Glomerular endothelial cell (primary cell): ENCODE results near the gene CFAP99. TPM values are rescaled to one million over a fixed set of nuclear protein-coding genes. Genes with fewer than 3 reads are reported as not detected.

ENCODE experiments used
- DNase-seq: peaks from one replicate; pipeline ENCODE4 v3.0.0-alpha.2; 2011; ENCODE audit warnings: low read depth, low spot score; ENCODE audit errors: extremely low read depth
- total RNA-seq: library from RNA; depleted of rRNA; stranded (reverse); fragments of >200 nt; gene quantifications from 2 replicates; pipeline ENCODE4 v1.2.3, GENCODE V29; 2015

The CFAP99 gene
- total RNA-seq, 1 donor from 2014 or later = not detected

- no peak for DNase-seq
These were observed 28.6 kb upstream of the CFAP99 start for GRCh38 chr4:2390146-2390545.

- DNase-seq = no peak
These were observed 27.9 kb upstream of the CFAP99 start for GRCh38 chr4:2390784-2391421.

- DNase-seq = no peak
These were observed 25.1 kb upstream of the CFAP99 start for GRCh38 chr4:2393353-2394270.

GRCh38 chr4:2394528-2394927 is 24.2 kb upstream of the CFAP99 start:
- DNase-seq = no peak

- no peak for DNase-seq
These were observed 23.7 kb upstream of the CFAP99 start for GRCh38 chr4:2395038-2395437.

GRCh38 chr4:2395584-2395983 is 23.2 kb upstream of the CFAP99 start:
- no peak for DNase-seq

GRCh38 chr4:2396781-2397368 is 21.9 kb upstream of the CFAP99 start:
- no peak for DNase-seq

DNA sequence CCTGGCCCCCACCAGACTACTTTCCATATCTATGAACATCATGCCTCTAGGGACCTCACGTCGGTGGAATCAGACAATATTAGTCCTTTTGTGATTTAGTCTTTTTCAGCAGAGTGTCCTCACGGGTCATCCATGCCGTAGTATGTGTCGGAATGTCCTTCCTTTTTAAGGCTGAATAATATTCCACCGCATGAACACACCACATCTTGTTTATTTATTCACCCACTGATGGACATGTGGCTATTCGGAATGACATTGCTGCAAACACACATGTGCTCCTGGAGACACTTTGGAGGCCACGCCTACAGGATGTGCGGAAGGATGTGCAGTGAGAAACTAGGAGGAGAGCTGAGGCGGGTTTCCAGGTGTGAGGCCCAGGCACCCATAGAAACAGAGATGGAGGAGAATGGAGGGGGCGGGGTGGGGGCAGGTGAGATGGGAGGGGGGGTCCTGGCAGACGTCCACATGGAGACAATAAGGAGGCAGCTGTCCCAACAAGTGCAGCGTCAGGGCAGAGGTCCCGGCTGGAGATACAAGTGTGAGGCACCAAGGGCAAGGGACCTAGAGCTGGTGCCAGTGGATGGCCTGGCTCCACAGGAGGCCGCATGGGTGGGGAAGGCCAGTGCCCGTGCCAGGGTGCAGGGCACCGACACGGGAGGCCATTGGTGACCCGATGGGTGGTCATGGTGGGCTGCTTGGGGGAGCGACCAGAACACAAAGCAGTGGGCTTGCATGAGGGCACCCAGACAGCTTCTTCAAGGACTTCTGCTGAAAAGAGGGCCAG is 21.0 kb upstream of the CFAP99 start:
- no peak for DNase-seq

GRCh38 chr4:2399216-2399615 is 19.5 kb upstream of the CFAP99 start:
- DNase-seq = no peak

DNA sequence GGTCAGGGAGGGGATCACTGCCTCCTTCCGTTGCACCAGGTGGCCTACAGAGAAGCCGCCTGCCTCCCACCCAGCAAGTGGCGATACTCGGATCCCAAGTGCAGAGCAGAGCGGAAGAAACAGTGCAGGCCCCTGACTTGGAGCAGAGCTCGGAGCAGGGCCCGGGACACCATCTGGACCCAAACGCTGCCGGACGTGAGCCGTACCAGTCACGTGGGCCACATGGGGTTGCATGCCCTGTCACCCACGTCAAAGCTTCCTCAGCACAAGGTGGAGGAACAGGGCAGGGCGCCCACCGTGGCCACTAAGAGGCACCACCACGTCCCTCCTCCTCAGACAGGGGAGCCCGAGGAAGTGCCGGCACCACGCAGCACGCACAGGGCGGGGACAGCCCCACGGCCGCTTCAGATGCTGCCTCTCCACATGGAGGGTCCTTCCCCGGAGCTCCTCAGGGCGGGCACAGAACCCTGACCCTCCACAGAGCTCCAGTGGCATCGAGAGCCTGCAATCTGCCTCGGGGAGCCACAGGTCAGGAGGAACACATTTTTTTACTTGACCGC is 19.0 kb upstream of the CFAP99 start:
- DNase-seq = no peak

- no peak for DNase-seq
These were observed 17.7 kb upstream of the CFAP99 start for GRCh38 chr4:2400841-2401609.

DNA sequence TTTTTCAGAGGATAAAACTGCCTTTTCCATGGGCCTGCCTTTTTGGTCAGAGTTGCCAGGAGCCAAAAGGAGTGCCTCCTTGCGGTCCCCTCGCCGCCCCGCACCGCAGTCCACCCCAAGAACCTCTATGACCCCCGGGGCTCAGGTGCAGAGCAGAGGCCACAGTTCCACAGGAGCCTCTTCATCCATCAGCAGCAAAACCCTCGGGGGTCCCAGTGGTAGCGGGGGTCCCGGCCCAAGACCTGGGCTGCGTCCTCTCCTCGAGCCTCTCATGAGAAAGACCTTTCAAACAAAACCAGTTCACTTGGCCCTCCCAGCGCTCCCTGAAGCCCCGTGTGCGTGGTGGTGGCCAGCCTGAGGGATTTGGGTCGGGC is 17.2 kb upstream of the CFAP99 start:
- no peak for DNase-seq

DNA sequence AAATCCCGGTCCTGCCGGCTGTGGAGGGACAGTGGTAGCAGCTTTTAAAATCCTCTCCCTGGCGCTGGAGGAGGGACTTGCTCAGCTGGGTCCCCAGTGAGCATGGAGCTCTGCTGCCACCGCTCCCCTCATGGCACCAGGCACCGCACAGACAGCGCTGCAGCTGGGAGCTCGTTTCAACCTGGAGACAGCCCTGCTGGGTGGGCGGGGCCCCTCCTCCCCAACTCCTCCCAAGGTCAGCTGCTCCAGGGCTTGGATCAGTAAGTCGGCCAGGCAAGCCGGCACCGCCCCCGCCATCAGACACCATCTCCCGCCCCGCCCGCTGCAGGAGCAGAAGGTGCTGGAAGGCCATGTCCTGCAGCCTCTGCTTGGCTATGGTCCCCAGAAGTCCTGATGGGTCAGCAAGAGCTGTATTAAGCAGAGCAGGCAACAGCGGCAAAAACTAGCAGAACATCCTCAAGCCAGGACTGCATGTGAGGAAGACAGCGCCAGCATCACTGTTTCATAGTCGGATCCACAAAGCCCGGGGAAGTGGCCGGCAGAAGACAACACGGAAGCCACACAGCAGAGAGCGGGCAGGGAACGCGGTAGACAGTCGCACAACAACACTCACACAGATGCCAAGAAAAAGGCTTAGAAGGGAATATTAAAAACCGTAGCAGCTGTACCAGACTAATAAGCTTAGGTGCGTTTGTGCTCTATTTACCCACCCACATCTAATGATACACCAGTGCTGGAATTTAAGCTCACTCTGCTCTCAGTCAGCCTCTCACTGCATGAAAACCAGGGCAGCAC is 16.5 kb upstream of the CFAP99 start:
- no peak for DNase-seq

- no peak for DNase-seq
These were observed 15.8 kb upstream of the CFAP99 start for GRCh38 chr4:2402941-2403340.

DNA sequence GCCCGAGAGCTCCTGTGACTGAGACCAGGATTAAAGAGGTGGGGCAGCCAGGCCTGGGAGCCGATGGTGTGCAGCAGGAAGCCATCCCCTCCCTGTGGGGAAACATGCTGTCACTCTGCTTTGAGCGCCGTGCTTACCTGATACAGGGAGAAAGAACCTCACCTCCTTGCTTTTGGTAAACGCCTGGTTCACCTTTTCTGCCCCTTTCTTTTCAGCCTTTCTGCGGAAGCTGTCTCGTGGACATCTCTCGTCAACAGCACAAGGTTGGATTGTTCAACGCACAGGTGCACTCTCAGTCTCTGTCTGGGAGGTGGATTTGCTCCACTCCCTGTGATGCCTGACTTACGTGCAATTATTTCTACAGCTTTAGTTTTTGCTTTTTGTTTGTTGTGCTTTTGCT is 12.3 kb upstream of the CFAP99 start:
- DNase-seq = no peak

- no peak for DNase-seq
These were observed 11.8 kb upstream of the CFAP99 start for GRCh38 chr4:2406920-2407319.

DNA sequence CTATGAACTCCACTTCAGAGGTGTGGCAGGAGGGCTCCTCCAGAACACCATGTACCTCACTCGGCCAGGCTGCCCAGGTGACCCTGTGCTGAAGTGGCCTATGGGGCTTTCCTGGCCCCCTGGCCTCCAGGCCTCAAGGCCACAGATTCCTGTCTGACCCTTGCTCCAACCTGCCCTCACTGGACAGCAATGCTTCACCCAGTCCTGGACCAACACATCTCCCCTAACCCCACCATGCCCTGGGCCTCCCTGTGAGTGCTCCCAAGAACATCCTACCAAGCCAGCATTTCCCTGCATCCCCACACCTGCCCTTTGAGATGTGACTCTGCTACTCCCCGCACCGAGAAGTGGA is 10.8 kb upstream of the CFAP99 start:
- DNase-seq = no peak

DNA sequence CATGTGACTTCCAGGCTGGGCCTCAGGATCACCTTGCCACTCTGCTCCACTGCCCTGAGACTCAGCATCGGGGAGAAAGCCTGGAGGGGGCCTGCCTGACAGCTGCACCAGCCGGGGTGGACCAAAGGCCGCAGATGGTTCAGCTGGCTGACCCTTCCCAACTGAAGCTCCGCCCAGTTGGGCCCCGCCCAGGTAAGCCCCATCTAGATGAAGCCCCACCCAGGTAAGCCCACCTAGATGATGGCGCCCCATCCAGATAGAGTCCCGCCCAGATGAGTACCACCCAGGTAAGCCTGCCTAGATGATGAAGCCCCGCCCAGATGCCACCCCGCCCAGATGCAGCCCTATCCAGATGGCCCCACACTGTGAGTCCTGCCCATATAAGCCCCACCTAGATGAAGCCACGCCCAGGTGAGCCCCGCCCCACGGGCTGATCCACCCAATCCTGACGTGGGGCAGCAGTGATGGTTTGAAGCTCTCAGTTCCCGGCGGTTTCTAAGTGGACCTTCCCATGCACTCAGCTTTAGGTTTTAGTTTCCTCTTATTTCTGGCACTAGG is 10.3 kb upstream of the CFAP99 start:
- no peak for DNase-seq

DNA sequence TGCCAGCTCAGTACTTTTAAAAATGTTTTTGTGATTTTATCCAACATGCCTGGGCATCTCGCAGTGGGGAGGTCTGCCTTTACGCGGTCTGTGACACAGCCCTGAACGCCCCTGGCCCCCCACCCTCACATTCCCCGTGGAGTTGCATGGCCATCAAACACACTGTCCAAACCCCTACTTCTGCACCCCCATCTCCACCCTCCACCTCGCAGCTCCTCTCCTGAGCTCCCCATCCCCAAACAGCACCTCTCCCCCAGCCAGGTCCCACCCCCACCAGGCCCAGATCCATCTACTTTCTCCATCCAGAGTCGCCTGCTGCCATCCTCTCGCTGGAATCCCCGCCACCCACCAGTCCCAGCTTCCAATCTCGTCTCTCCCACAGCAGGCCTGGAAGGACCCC is 9.8 kb upstream of the CFAP99 start:
- no peak for DNase-seq
